ENCODE results near the gene ASTL. TPM values are rescaled to one million over a fixed set of nuclear protein-coding genes. Genes with fewer than 3 reads are reported as not detected.
"Not testable (repeated sequence)": the region's sequence is repeated elsewhere in the genome, so short reads cannot be mapped to it uniquely, and the experiment has no call there.

ASTL gene
- total and polyA plus RNA-seq, 4 donors: 0.57 to 0.62 TPM; not detected in 2

GRCh38 chr2:96163768-96164429 lies 25.6 kb upstream of the ASTL start:
- DNase-seq (no peak), ATAC-seq (ENCODE audit: low FRiP score) (no peak)
- 81 to 82% methylated on average over 13 of the region's 13 CpGs for WGBS, 2 donors
- H3K4me1 ChIP-seq (ENCODE audit: control insufficient read depth in 1 of 2, insufficient read depth in 2 of 2, low read length in 2 of 2): no peaks in the 10 kb centered on the region
- H3K36me3 ChIP-seq (ENCODE audit: control insufficient read depth in 1 of 2, insufficient read depth in 2 of 2, low read length in 1 of 2): no peaks in the 10 kb centered on the region
- H3K9me3 ChIP-seq (ENCODE audit: control insufficient read depth, low read length): no peaks in the 10 kb centered on the region
- H3K27ac ChIP-seq (ENCODE audit: low read depth in 1 of 2, low read length in 2 of 2): no peak overlapping the region
- H3K27me3 ChIP-seq (ENCODE audit: control insufficient read depth in 1 of 2, insufficient read depth in 2 of 2, low read length in 1 of 2): no peaks in the 10 kb centered on the region
- no peak overlapping the region for H3K4me3 ChIP-seq (ENCODE audit: low read length in 2 of 2)
- intact Hi-C loops (cut with DNase I): no loop called here

GRCh38 chr2:96163415-96163767 lies 25.1 kb upstream of the ASTL start:
- ATAC-seq (ENCODE audit: low FRiP score): no peak
- no peaks in the 10 kb centered on the region for H3K27me3 ChIP-seq (ENCODE audit: control insufficient read depth in 1 of 2, insufficient read depth in 2 of 2, low read length in 1 of 2)
- H3K4me3 ChIP-seq (ENCODE audit: low read length in 2 of 2): no peak overlapping the region
- WGBS, 2 donors: 96% methylated on average over 5 of the region's 5 CpGs
- no peaks in the 10 kb centered on the region for H3K36me3 ChIP-seq (ENCODE audit: control insufficient read depth in 1 of 2, insufficient read depth in 2 of 2, low read length in 1 of 2)
- intact Hi-C loops (cut with DNase I): no loop called here
- no peak for DNase-seq
- H3K27ac ChIP-seq (ENCODE audit: low read depth in 1 of 2, low read length in 2 of 2): no peak overlapping the region
- H3K4me1 ChIP-seq (ENCODE audit: control insufficient read depth in 1 of 2, insufficient read depth in 2 of 2, low read length in 2 of 2): no peaks in the 10 kb centered on the region
- no peaks in the 10 kb centered on the region for H3K9me3 ChIP-seq (ENCODE audit: control insufficient read depth, low read length)

- H3K9me3 ChIP-seq (ENCODE audit: control insufficient read depth, low read length): no peaks in the 10 kb centered on the region
- ATAC-seq (ENCODE audit: low FRiP score): no peak
- 63 to 68% methylated on average over 5 of the region's 5 CpGs for WGBS, 2 donors
- H3K4me1 ChIP-seq (ENCODE audit: control insufficient read depth in 1 of 2, insufficient read depth in 2 of 2, low read length in 2 of 2): no peaks in the 10 kb centered on the region
- no peak overlapping the region for H3K27ac ChIP-seq (ENCODE audit: low read depth in 1 of 2, low read length in 2 of 2)
- no peaks in the 10 kb centered on the region for H3K27me3 ChIP-seq (ENCODE audit: control insufficient read depth in 1 of 2, insufficient read depth in 2 of 2, low read length in 1 of 2)
- H3K4me3 ChIP-seq (ENCODE audit: low read length in 2 of 2): no peak overlapping the region
- H3K36me3 ChIP-seq (ENCODE audit: control insufficient read depth in 1 of 2, insufficient read depth in 2 of 2, low read length in 1 of 2): no peaks in the 10 kb centered on the region
- no peak for DNase-seq
- intact Hi-C loops (cut with DNase I): no loop called here
Measured at GRCh38 chr2:96161898-96162297, 23.6 kb upstream of the ASTL start.

GRCh38 chr2:96160366-96160765 lies 22.1 kb upstream of the ASTL start:
- H3K9me3 ChIP-seq (ENCODE audit: control insufficient read depth, low read length); ATAC-seq (ENCODE audit: low FRiP score); H3K36me3 ChIP-seq (ENCODE audit: control insufficient read depth in 1 of 2, insufficient read depth in 2 of 2, low read length in 1 of 2); H3K27ac ChIP-seq (ENCODE audit: low read depth in 1 of 2, low read length in 2 of 2); H3K4me1 ChIP-seq (ENCODE audit: control insufficient read depth in 1 of 2, insufficient read depth in 2 of 2, low read length in 2 of 2); H3K4me3 ChIP-seq (ENCODE audit: low read length in 2 of 2); intact Hi-C loops (cut with DNase I); DNase-seq; H3K27me3 ChIP-seq (ENCODE audit: control insufficient read depth in 1 of 2, insufficient read depth in 2 of 2, low read length in 1 of 2): not testable (repeated sequence)
- WGBS, 2 donors: 93 to 97% methylated on average over 5 of the region's 5 CpGs

- H3K9me3 ChIP-seq (ENCODE audit: control insufficient read depth, low read length): no peaks in the 10 kb centered on the region
- 87 to 91% methylated on average over 17 of the region's 17 CpGs for WGBS, 2 donors
- intact Hi-C loops (cut with DNase I): no loop called here
- H3K4me3 ChIP-seq (ENCODE audit: low read length in 2 of 2): no peak overlapping the region
- no peaks in the 10 kb centered on the region for H3K4me1 ChIP-seq (ENCODE audit: control insufficient read depth in 1 of 2, insufficient read depth in 2 of 2, low read length in 2 of 2)
- no peak overlapping the region for H3K27ac ChIP-seq (ENCODE audit: low read depth in 1 of 2, low read length in 2 of 2)
- no peaks in the 10 kb centered on the region for H3K36me3 ChIP-seq (ENCODE audit: control insufficient read depth in 1 of 2, insufficient read depth in 2 of 2, low read length in 1 of 2)
- DNase-seq: peak in 1 of 2 donors; percentile 62
- no peaks in the 10 kb centered on the region for H3K27me3 ChIP-seq (ENCODE audit: control insufficient read depth in 1 of 2, insufficient read depth in 2 of 2, low read length in 1 of 2)
- no peak for ATAC-seq (ENCODE audit: low FRiP score)
Measured at GRCh38 chr2:96159084-96159830, 21.0 kb upstream of the ASTL start.

GRCh38 chr2:96158554-96158940 lies 20.2 kb upstream of the ASTL start:
- Histone ChIP-seq H3K36me3 (ENCODE audit: control insufficient read depth in 1 of 2, insufficient read depth in 2 of 2, low read length in 1 of 2) (no peaks in the 10 kb centered on the region), H3K4me1 (ENCODE audit: control insufficient read depth in 1 of 2, insufficient read depth in 2 of 2, low read length in 2 of 2) (no peaks in the 10 kb centered on the region), H3K27ac (ENCODE audit: low read depth in 1 of 2, low read length in 2 of 2) (no peak overlapping the region), H3K4me3 (ENCODE audit: low read length in 2 of 2) (no peak overlapping the region), H3K9me3 (ENCODE audit: control insufficient read depth, low read length) (no peaks in the 10 kb centered on the region), H3K27me3 (ENCODE audit: control insufficient read depth in 1 of 2, insufficient read depth in 2 of 2, low read length in 1 of 2) (no peaks in the 10 kb centered on the region)
- intact Hi-C loops (cut with DNase I): no loop called here
- DNase-seq (peak in 1 of 2 donors; percentile 67), ATAC-seq (ENCODE audit: low FRiP score) (no peak)
- 87 to 91% methylated on average over 14 of the region's 14 CpGs for WGBS, 2 donors

GRCh38 chr2:96157649-96158553 lies 19.6 kb upstream of the ASTL start:
- no peak overlapping the region for H3K27ac ChIP-seq (ENCODE audit: low read depth in 1 of 2, low read length in 2 of 2)
- H3K9me3 ChIP-seq (ENCODE audit: control insufficient read depth, low read length): no peaks in the 10 kb centered on the region
- WGBS, 2 donors: 81 to 86% methylated on average over 19 of the region's 19 CpGs
- H3K27me3 ChIP-seq (ENCODE audit: control insufficient read depth in 1 of 2, insufficient read depth in 2 of 2, low read length in 1 of 2): no peaks in the 10 kb centered on the region
- H3K4me3 ChIP-seq (ENCODE audit: low read length in 2 of 2): no peak overlapping the region
- H3K36me3 ChIP-seq (ENCODE audit: control insufficient read depth in 1 of 2, insufficient read depth in 2 of 2, low read length in 1 of 2): no peaks in the 10 kb centered on the region
- intact Hi-C loops (cut with DNase I): no loop called here
- DNase-seq (peak in 1 of 2 donors; percentile 69), ATAC-seq (ENCODE audit: low FRiP score) (no peak)
- H3K4me1 ChIP-seq (ENCODE audit: control insufficient read depth in 1 of 2, insufficient read depth in 2 of 2, low read length in 2 of 2): no peaks in the 10 kb centered on the region

GRCh38 chr2:96156926-96157648 lies 18.8 kb upstream of the ASTL start:
- intact Hi-C loops (cut with DNase I): no loop called here
- no peak overlapping the region for H3K27ac ChIP-seq (ENCODE audit: low read depth in 1 of 2, low read length in 2 of 2)
- H3K27me3 ChIP-seq (ENCODE audit: control insufficient read depth in 1 of 2, insufficient read depth in 2 of 2, low read length in 1 of 2): no peaks in the 10 kb centered on the region
- ATAC-seq (ENCODE audit: low FRiP score): no peak
- 92 to 95% methylated on average over 5 of the region's 5 CpGs for WGBS, 2 donors
- no peak overlapping the region for H3K4me3 ChIP-seq (ENCODE audit: low read length in 2 of 2)
- no peaks in the 10 kb centered on the region for H3K9me3 ChIP-seq (ENCODE audit: control insufficient read depth, low read length)
- H3K36me3 ChIP-seq (ENCODE audit: control insufficient read depth in 1 of 2, insufficient read depth in 2 of 2, low read length in 1 of 2): no peaks in the 10 kb centered on the region
- no peak for DNase-seq
- no peaks in the 10 kb centered on the region for H3K4me1 ChIP-seq (ENCODE audit: control insufficient read depth in 1 of 2, insufficient read depth in 2 of 2, low read length in 2 of 2)

All from aorta (tissue), 5 donors.